ENCODE data around the gene EIF3M.

Gene EIF3M

GRCh38 chr11:32635819-32636218 lies 52.2 kb downstream of the EIF3M start:
- Histone ChIP-seq H3K14ac (ENCODE audit: low read length in 2 of 2) (no peak overlapping the region), H3K18ac (ENCODE audit: low read depth in 1 of 2, low read length in 2 of 2) (no peak overlapping the region), H2BK15ac (ENCODE audit: low read depth, poor library complexity, severe bottlenecking) (no peak overlapping the region), H4K8ac (ENCODE audit: low read length) (no peak overlapping the region), H4K91ac (ENCODE audit: low read length) (no peak overlapping the region), H3K36me3 (ENCODE audit: control insufficient read depth in 1 of 2, insufficient read depth in 2 of 2, low read depth in 1 of 2, low read length in 2 of 2) (no peaks in the 10 kb centered on the region), H3K4me3 (ENCODE audit: insufficient read depth in 1 of 2, low read depth in 1 of 2, low read length in 2 of 2) (no peak overlapping the region), H2AFZ (ENCODE audit: low read depth, low read length) (no peak overlapping the region), H3K4me2 (ENCODE audit: low read length, poor library complexity, severe bottlenecking) (no peak overlapping the region), H3K9ac (ENCODE audit: low read length) (no peak overlapping the region), H2AK5ac (ENCODE audit: low read length, severe bottlenecking) (no peak overlapping the region), H3K27me3 (ENCODE audit: control insufficient read depth in 1 of 2, insufficient read depth in 1 of 2, low read length in 2 of 2) (peaks cover 0 to 10% of the 10 kb centered on the region in 2 experiments), H2BK5ac (ENCODE audit: low read depth, low read length, poor library complexity, severe bottlenecking) (no peak overlapping the region), H3K4ac (ENCODE audit: low read depth in 1 of 2, low read length in 2 of 2) (no peak overlapping the region), H2BK120ac (ENCODE audit: low read depth, low read length) (no peak overlapping the region), H3K9me3 (ENCODE audit: control insufficient read depth, low read length) (no peaks in the 10 kb centered on the region), H3K27ac (ENCODE audit: low read length, poor library complexity, severe bottlenecking) (no peak overlapping the region), H3K4me1 (ENCODE audit: control insufficient read depth, insufficient read depth, low read depth, low read length) (no peaks in the 10 kb centered on the region), H3K23ac (ENCODE audit: low read length in 2 of 2) (no peak overlapping the region), H3K79me1 (replicated peaks; ENCODE audit: low read length, poor library complexity, severe bottlenecking) (no peaks in the 10 kb centered on the region), H2BK12ac (ENCODE audit: low read length in 2 of 2) (no peak overlapping the region)
- 100% methylated on average over 1 of the region's 2 CpGs for WGBS
- DNase-seq = no peak

GRCh38 chr11:32641361-32641760 lies 57.7 kb downstream of the EIF3M start:
- H2BK120ac ChIP-seq (ENCODE audit: low read depth, low read length) = no peak overlapping the region
- H3K4me1 ChIP-seq (ENCODE audit: control insufficient read depth, insufficient read depth, low read depth, low read length) = no peaks in the 10 kb centered on the region
- no peak overlapping the region for H3K23ac ChIP-seq (ENCODE audit: low read length in 2 of 2)
- H3K9ac ChIP-seq (ENCODE audit: low read length) = no peak overlapping the region
- H2AK5ac ChIP-seq (ENCODE audit: low read length, severe bottlenecking) = no peak overlapping the region
- peaks cover 1% of the 10 kb centered on the region for H3K9me3 ChIP-seq (ENCODE audit: control insufficient read depth, low read length)
- H3K27ac ChIP-seq (ENCODE audit: low read length, poor library complexity, severe bottlenecking) = no peak overlapping the region
- no peak overlapping the region for H3K4me2 ChIP-seq (ENCODE audit: low read length, poor library complexity, severe bottlenecking)
- H2BK12ac ChIP-seq (ENCODE audit: low read length in 2 of 2) = no peak overlapping the region
- H3K4ac ChIP-seq (ENCODE audit: low read depth in 1 of 2, low read length in 2 of 2) = no peak overlapping the region
- H3K14ac ChIP-seq (ENCODE audit: low read length in 2 of 2) = no peak overlapping the region
- peaks cover 0 to 4% of the 10 kb centered on the region in 2 experiments for H3K27me3 ChIP-seq (ENCODE audit: control insufficient read depth in 1 of 2, insufficient read depth in 1 of 2, low read length in 2 of 2)
- no peaks in the 10 kb centered on the region for H3K36me3 ChIP-seq (ENCODE audit: control insufficient read depth in 1 of 2, insufficient read depth in 2 of 2, low read depth in 1 of 2, low read length in 2 of 2)
- H3K18ac ChIP-seq (ENCODE audit: low read depth in 1 of 2, low read length in 2 of 2) = no peak overlapping the region
- H3K79me1 ChIP-seq (replicated peaks; ENCODE audit: low read length, poor library complexity, severe bottlenecking) = no peaks in the 10 kb centered on the region
- DNase-seq = no peak
- no peak overlapping the region for H3K4me3 ChIP-seq (ENCODE audit: insufficient read depth in 1 of 2, low read depth in 1 of 2, low read length in 2 of 2)
- H2AFZ ChIP-seq (ENCODE audit: low read depth, low read length) = no peak overlapping the region
- no peak overlapping the region for H2BK15ac ChIP-seq (ENCODE audit: low read depth, poor library complexity, severe bottlenecking)
- no peak overlapping the region for H2BK5ac ChIP-seq (ENCODE audit: low read depth, low read length, poor library complexity, severe bottlenecking)
- no peak overlapping the region for H4K91ac ChIP-seq (ENCODE audit: low read length)
- no peak overlapping the region for H4K8ac ChIP-seq (ENCODE audit: low read length)

GRCh38 chr11:32643526-32643925 lies 59.9 kb downstream of the EIF3M start:
- Histone ChIP-seq H4K8ac (ENCODE audit: low read length) (no peak overlapping the region), H3K27ac (ENCODE audit: low read length, poor library complexity, severe bottlenecking) (no peak overlapping the region), H3K4ac (ENCODE audit: low read depth in 1 of 2, low read length in 2 of 2) (no peak overlapping the region), H3K36me3 (ENCODE audit: control insufficient read depth in 1 of 2, insufficient read depth in 2 of 2, low read depth in 1 of 2, low read length in 2 of 2) (no peaks in the 10 kb centered on the region), H3K4me1 (ENCODE audit: control insufficient read depth, insufficient read depth, low read depth, low read length) (no peaks in the 10 kb centered on the region), H3K23ac (ENCODE audit: low read length in 2 of 2) (no peak overlapping the region), H3K14ac (ENCODE audit: low read length in 2 of 2) (no peak overlapping the region), H2BK120ac (ENCODE audit: low read depth, low read length) (no peak overlapping the region), H3K9me3 (ENCODE audit: control insufficient read depth, low read length) (peaks cover 4% of the 10 kb centered on the region), H3K27me3 (ENCODE audit: control insufficient read depth in 1 of 2, insufficient read depth in 1 of 2, low read length in 2 of 2) (no peaks in the 10 kb centered on the region), H4K91ac (ENCODE audit: low read length) (no peak overlapping the region), H2BK5ac (ENCODE audit: low read depth, low read length, poor library complexity, severe bottlenecking) (no peak overlapping the region), H2BK15ac (ENCODE audit: low read depth, poor library complexity, severe bottlenecking) (no peak overlapping the region), H3K18ac (ENCODE audit: low read depth in 1 of 2, low read length in 2 of 2) (no peak overlapping the region), H3K9ac (ENCODE audit: low read length) (no peak overlapping the region), H3K79me1 (replicated peaks; ENCODE audit: low read length, poor library complexity, severe bottlenecking) (no peaks in the 10 kb centered on the region), H2AFZ (ENCODE audit: low read depth, low read length) (no peak overlapping the region), H2AK5ac (ENCODE audit: low read length, severe bottlenecking) (no peak overlapping the region), H2BK12ac (ENCODE audit: low read length in 2 of 2) (no peak overlapping the region), H3K4me3 (ENCODE audit: insufficient read depth in 1 of 2, low read depth in 1 of 2, low read length in 2 of 2) (no peak overlapping the region), H3K4me2 (ENCODE audit: low read length, poor library complexity, severe bottlenecking) (no peak overlapping the region)
- DNase-seq = no peak
- no CpG with 5 or more reads among the region's 1 CpG for WGBS

Measured in mesenchymal stem cell (in vitro differentiated cells and primary cell).